HG03460 (cell line): ENCODE measurements around the gene ITPRIPL2.

ENCODE experiments used
- ATAC-seq: cut with Tn5 transposase; IDR thresholded peaks from one replicate; pipeline ENCODE4 v1.9.1; 2021; ENCODE audit not compliant: unreplicated experiment

The ITPRIPL2 gene

DNA sequence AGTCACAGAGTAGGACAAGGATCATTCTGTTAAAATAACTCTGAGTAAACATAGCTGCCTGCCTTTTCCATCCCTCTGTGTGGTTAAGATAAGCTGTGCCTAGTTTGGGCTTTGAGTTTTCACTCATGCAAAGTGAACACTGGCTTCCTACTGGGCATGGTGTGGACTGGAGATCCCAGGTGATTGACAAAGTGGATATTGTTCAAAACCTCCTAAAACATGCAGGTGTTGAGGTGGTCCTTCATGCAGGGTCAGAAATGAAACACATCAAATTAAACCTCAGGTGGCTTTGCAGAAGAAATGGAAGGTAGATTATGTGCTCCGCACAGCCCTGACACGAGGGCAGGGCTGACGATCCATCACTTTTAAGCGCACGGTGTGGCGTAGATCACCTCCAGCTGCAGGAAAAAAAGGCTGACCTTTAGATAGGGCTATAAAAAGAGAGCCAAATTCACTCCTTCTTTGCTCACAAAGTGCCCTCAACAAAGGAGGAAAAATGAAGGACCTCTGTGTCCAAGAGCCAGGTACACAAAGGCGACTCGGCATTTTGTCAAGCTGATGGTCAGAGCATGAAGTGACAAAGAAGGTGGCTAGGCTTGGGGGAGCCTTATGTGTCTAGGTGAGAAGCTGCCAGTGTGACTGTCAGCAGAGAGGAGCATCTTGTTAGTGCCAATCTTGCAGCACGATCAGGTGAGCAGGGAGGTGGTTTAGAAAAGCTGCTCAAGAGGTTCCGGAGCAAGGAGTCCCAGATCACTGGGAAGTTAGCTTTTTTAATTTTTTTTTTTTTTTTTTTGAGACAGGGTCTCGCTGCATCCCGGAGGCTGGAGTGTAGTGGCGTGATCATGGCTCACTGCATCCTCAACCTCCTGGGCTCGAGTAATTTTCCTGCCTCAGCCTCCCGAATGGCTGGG is 19.9 kb upstream of the ITPRIPL2 start:
- ATAC-seq, result no peak

DNA sequence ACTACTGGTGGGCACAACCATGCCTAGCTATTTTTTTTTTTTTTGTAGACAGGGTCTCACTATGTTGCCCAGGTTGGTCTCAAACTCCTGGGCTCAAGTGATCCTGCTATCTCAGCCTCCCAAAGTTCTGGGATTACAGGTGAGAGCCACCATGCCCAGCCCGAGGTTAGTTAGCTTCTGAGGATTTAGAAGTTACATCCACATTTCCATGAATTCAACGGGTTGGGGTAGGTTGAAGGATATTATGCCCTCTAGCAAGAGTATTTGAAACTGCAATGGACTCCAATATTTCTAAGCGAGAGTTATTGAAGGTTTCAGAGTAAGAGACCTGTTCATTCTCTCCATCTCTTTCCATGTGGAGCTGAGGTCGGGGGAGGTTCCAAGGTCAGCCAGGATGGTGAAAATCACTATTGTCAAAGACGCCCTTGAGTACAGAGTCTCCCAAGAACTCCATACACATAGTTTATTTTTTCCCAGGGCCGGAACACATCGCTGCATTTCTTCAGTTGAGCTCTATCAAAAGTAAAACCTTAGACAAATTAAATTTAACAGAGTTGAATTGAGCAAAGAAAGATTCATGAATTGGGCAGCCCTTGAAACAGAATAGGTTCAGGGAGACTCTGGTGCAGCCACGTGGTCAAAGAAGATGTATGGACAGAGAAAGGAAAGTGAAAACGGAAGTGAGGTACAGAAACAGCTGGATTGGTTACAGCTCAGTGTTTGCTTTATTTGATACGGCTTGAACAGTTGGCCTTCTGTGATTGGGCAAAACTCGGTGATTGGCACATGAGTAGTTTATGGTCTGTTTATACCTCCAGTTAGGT is 19.0 kb upstream of the ITPRIPL2 start:
- no peak for ATAC-seq

DNA sequence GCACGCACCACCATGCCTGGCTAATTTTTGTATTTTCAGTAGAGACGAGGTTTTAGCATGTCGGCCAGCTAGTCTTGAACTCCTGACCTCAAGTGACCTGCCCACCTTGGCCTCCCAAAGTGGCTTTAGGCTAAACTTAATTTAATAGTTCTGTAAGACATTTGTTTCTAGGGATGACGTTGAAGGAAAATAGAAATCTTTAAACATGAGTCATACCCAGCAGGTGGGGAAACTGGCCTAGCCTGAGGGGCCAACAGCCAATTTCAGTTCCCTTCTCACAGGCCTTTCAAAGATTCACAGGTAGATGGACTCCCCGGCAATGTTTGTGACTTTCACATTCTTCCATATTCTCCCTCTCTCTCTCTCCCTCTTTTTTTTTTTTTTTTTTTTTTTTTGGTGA is 18.1 kb upstream of the ITPRIPL2 start:
- ATAC-seq, result no peak

DNA sequence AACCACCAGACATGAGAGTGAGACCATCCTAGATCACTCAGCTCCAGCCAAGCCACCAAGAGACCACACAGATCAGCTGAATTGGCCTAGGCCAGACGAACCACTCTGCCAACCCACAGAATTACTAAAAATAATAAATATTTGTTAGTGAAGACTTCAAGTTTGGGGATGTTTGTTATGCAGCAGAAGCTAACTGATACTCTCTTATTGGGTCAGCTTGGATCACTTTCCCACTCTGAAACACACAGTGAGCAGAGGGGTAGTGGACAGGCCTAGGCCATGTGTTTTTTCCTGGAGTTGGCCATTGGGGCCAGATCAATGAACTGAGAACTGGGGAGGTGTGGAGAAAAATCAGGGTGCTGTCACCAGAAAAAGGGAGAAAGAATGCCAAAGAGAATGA is 15.6 kb upstream of the ITPRIPL2 start:
- no peak for ATAC-seq

DNA sequence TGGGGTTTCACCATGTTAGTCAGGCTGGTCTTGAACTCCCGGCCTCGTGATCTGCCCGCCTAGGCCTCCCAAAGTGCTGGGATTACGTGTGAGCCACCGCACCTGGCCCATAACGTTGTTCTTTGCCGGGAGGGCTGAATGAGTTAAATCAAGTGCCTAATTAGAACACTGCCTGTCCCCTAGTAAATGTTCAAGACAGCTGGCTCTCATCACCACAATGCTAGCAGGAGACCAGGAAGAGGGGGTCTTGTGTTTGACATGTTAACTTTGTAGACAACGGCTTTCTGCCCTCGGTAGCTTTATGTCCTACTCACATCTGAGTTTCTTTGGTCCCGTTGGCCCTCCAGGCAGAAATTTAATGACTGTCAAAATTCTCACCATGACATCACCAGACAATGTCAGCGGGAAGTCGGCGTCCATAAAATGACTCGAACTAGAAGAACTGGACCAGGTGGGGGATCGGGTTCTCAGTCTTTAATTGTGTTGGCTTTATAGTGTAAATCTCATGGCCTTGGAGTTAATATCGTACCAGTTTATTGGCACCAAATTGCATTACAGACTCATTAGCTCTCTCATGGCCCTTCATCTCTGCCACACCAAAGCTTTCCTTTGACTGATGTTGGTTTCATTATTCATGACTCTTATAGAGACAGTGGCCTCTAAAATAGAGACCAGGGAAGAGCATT is 11.4 kb upstream of the ITPRIPL2 start:
- no peak for ATAC-seq

DNA sequence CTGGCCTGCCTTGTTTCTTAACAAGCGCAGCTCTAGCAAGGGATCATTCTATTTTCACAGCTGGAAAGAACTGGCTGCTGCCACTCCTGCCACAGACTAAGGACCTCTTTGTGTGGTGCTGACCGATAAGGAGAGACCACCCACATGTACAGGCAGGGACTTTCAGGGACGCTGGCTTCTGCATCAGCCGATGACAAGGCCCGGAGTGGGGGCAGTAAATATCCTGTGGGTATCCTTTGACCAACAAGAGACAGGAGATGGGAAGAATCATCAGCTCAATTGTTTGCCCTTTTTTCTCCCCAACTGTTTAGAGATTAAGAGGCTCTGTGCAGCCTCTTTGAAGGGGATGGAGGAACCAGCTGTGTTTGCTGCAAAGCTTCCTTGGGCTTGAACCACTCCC is 9.2 kb upstream of the ITPRIPL2 start:
- no peak for ATAC-seq

DNA sequence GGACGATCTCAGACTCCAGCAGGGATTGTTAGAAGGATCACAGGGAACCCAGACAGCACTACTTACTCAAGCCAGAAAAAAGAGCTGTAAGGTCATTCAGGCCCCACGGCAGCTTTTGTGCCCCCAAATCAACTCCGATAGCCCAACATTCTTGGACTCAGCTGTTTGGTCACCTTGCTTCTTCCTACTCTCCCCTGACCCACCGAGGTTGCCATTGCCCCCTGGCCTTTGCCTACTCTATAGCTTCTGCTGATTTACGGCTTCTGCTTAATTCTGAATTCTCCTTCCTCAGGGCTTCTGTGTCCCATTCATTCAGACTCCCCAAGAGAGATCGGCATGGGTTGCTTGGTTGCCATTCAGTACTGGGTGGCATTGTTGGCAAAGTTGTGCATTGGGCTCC is 8.6 kb upstream of the ITPRIPL2 start:
- no peak for ATAC-seq

DNA sequence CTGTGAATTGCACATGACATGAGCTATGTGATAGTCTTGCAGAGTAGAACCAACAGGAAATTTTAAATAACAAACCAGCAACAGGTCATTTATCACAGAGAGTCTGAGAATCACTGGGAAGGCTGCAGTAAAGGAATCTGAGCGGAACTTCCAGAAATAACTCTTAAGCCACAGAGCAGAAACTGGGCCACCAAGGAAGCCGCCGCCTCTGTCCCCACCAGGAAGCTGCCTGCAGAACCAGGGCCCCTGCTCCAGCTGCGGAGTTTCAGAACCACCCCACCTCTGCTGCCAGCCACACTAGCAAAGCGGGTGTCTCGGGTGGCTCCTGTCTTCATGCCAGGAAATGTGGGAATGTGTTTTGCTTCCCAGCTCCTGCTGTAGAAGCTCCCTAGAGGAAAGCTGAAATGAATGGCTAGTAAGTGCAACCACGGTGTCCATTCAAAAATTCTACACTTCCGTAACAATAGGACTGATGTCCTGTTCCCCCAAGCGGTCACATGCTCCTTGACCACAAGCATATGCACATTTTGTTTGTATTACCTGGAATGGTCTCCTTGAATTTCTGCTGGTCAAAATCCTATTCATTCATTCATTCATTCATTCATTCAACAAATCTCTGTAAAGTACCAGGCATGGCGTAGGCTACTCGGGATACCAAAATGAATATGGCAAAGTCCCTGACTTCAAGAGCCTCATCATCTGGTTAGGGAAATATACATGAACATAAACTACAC is 7.7 kb upstream of the ITPRIPL2 start:
- no peak for ATAC-seq

DNA sequence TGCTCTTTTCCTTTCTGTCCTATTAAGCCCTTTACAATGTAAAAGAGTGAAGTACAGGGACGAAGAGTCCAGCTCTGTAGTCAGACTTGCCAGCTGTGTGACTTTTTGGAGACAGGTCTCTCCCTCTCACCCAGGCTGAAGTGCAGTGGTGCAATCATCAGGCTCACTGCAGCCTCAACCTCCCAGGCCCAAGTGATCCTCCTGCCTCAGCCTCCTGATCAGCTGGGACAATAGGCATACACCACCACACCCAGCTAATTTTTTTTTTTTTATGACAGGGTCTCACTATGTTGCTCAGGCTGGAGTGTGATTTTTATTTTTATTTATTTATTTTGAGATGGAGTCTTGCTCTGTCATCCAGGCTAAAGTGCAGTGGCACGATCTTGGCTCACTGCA is 7.1 kb upstream of the ITPRIPL2 start:
- ATAC-seq, result no peak

DNA sequence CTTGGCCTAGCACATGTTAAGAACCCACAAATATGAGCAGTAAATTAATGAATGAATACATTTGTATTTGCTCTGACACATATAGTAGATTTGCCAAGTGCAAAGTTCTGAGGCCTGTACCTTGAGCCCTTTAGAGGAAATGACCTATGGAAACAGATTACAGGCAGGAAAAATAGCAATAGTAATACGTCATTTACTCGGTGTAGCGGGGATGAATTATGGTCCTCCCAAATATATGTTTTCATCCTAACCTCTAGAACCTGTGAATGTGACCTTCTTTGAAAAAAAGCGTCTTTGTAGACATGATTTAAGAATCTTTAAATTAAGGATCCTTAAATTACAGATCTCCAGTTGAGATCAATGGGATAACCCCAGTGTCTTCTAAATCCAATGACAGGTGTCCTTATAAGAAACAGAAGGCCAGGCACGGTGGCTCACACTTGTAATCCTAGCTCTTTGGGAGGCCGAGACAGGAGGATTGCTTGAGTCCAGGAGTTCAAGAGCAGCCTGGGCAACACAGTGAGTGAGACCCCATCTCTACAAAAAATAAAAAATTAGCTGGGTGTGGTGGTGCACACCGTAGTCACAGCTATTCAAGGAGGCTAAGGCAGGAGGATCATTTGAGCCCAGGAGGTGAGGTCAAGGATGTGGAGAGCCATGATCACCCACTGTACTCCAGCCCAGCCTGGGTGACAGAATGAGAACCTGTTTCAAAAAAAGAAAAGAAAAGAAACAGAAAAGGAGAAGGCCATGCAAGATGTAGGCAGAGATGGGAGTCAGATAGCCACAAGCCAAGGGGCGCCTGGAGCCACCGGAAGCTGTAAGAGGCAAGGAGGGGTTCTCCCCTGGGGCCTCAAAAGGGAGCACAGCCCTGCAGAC is 5.1 kb upstream of the ITPRIPL2 start:
- ATAC-seq, result no peak

DNA sequence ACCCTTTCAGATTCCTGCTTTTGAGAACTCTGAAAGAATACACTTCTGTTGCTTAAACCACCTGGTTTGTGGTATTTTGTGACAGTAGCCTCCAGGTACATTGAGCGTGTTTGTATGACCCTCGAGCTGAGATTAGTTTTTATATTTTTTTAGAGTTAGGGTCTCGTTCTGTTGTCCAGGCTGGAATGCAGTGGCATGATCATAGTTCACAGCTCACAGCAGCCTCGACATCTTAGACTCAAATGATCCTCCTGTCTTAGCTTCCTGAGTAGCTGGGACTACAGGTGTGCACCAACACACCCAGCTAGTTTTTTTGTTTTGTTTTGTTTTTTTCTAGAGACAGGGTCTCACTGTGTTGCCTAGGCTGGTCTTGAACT is 4.5 kb upstream of the ITPRIPL2 start:
- no peak for ATAC-seq

DNA sequence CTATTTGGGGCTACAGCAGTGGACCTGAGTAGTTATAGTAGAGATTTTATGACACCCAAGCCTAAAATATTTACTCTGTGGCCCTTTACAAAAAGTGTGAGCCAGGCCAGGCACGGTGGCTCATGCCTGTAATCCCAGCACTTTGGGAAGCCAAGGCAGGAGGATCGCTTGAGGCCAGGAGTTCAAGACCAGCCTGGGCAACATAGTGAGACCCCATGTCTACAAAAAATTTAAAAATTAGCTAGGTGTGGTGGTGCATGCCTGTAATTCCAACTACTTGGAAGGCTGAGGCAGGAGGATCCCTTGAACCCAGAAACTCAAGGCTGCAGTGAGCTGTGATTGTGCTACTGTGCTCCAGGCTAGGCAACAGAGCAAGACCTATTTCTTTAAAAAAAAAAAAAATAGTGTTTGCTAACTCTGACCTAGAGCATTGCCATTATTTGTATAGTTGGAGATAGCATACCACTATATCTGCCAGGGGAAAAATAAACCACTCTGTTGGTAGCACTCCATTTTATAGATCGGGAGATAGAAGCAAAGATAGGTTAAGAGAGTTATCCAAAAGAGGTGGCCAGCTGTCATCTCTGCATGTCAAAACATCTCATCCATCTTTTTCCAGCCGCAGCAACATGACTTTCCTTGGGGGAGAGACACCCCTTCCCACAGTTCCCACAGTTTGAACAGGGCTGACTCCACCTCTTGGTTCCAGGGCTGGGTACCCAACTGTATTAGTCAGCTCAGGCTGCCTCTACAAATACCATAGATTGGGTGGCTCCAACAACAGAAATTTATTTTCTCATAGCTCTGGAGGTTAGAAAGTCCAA is 3.0 kb upstream of the ITPRIPL2 start:
- ATAC-seq, result no peak

DNA sequence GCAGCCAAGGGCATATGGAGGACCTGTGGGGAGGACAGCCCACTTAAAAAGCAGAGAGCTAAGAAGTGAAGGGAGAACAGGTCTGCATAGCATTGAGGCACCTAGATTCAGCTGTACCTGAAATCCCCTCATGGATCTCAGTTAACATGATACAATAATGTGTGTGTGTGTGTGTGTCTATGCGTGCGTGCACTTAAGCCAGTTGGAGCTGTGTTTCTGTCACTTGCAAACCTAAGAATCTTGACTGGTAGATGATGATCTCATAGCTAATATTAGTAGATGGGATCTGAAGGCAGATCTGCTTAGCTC is 1.7 kb upstream of the ITPRIPL2 start:
- ATAC-seq, result no peak

DNA sequence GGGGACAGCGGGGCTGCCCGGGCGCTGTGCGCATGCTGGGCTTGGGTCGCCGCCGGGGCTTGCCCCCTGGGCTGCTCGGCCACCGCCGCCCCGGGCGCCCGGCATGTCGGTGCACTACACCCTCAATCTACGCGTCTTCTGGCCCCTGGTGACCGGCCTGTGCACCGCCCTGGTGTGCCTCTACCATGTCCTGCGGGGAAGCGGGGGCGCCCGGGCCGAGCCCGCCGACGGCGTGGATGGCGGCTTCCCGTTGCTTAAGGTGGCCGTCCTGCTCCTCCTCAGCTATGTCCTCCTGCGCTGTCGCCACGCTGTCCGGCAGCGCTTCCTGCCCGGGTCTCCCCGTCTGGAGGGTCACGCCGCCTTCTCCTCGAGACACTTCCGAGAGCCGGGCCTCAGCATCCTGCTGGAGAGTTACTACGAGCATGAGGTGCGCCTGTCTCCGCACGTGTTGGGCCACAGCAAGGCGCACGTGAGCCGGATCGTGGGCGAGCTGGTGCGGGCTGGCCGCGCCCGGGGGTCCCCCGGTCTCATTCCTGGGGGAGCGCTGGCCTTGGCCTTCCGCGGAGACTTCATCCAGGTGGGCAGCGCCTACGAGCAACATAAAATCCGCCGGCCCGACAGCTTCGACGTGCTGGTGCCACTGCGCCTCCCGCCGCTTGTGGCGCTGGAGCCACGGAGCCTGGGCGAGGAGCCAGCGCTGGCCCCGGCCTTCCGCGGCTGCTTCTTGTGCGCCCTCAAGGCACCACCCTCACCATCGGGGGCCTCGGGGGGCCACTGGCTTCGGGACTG is 789 bp downstream of the ITPRIPL2 start:
- ATAC-seq, result no peak

DNA sequence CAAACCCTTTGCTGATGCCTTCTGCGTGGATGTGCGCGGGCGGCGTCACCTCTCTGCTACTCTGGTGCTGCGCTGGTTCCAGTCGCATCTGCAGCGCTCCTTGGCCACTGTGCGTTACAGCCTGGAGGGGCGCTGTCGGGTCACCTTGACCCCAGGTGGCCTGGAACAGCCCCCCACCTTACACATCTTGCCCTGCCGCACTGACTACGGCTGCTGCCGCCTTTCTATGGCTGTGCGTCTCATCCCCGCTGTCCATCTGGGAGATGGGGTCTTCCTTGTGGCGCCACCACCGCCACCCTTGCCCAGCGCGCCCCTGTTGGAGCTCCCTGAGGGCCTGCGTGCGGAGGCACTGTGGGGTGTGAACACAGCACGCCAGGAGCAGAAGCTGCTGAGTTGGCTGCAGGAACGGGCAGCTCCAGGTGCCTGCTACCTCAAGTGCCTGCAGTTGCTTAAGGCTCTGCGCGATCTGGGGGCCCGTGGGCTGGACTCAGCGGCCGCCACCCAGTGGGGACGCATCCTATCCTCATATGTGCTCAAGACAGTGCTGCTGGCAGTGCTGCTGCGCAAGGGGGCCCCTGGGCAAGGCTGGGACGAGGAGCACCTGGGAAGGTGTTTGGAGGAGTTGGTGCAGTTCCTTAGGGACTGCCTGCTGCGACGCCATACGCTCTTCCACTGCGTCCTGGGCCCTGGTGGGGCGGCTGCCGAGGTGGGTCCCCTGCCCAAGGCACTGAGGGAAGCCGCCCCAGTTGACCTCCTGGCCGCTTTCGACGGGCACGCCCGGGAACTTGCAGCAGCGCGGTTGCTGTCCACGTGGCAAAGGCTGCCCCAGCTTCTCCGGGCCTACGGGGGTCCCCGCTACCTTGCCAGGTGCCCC is 1.6 kb downstream of the ITPRIPL2 start:
- ATAC-seq, result no peak

DNA sequence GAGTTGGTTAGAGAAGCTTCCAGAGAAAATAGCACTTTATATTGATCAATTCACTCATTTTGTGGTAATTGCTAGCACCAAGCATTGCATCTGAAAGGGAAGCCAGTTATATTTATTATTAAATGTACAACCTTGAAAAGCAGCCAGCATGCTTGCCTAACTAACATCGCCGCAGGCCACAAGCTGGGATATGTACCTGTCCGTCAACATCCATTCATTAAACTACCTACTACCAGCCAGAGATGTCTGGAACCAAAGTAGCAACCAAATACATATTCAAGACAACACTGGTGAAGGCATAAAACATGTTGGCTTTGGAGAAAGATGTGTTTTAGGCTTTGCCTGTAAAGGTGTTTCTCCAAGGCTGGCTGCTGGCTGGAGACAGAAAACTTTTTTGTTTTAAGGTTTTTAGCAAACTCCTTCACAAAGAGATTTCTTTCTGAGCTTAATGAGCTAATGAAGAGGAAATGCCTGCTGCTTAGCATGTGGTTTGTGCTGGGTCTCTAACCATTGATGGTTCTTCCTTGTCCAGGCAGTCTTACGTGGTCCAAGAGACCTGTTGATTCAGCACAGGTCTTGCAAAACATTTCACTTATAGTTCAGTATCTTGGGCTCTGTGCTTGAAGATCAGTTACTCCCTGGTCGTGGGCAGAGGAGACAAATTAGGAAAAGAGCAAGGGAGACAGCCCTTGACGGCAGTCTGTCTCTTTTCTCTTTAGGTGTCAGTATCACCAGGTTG is 3.1 kb downstream of the ITPRIPL2 start:
- no peak for ATAC-seq

DNA sequence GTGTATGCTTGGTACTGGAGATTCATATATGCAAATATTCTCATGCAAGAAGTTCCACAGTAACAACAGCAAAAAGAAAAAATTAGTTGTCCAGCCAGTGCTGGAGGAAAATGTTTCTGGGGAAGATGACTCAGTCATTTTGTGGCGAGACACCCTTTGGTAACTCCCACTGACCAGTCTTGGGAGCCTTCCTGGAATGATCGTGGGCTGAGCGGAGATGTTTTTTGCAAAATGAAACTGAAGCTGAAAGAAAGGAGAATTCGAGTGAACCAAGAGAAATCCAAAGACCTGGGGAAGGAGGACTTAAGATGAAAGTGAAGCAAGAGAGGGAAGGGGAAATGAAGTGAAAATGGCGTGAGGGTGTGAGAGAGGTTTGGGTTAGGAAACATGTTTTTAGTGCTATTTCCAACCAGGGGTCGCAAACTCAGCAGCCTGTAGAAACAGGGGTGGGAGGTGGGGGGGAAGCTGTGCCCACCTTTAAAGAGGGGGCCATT is 5.2 kb downstream of the ITPRIPL2 start:
- ATAC-seq, result no peak
